ENCODE data around the gene ATG3.
A peak's percentile ranks its signal among the peaks of the same experiment; 100 is the strongest.
"Not testable (repeated sequence)": the region's sequence is repeated elsewhere in the genome, so short reads cannot be mapped to it uniquely, and the experiment has no call there.

ATG3 gene

GRCh38 chr3:112539825-112540650 is 21.7 kb downstream of the ATG3 start:
- DNase-seq = no peak
- Mint-ChIP-seq H3K9me3 (no peaks in the 10 kb centered on the region), H3K4me3 (no peak overlapping the region), H3K27ac (peak overlapping the region; percentile 80), H3K4me1 (ENCODE audit: low read depth) (peaks cover 37% of the 10 kb centered on the region), H3K27me3 (no peaks in the 10 kb centered on the region), H3K36me3 (ENCODE audit: low read depth) (peaks cover 92% of the 10 kb centered on the region)

GRCh38 chr3:112531358-112531781 is 30.4 kb downstream of the ATG3 start:
- H3K27ac Mint-ChIP-seq = no peak overlapping the region
- H3K4me3 Mint-ChIP-seq = no peak overlapping the region
- no peak for DNase-seq
- H3K27me3 Mint-ChIP-seq = no peaks in the 10 kb centered on the region
- H3K9me3 Mint-ChIP-seq = no peaks in the 10 kb centered on the region
- peaks cover 9% of the 10 kb centered on the region for H3K4me1 Mint-ChIP-seq (ENCODE audit: low read depth)
- peaks cover 79% of the 10 kb centered on the region for H3K36me3 Mint-ChIP-seq (ENCODE audit: low read depth)

- Mint-ChIP-seq H3K9me3 (no peaks in the 10 kb centered on the region), H3K27ac (no peak overlapping the region), H3K4me1 (ENCODE audit: low read depth) (peaks cover 4% of the 10 kb centered on the region), H3K27me3 (no peaks in the 10 kb centered on the region), H3K4me3 (no peak overlapping the region), H3K36me3 (ENCODE audit: low read depth) (peaks cover 71% of the 10 kb centered on the region)
- no peak for DNase-seq
Observed at GRCh38 chr3:112530573-112530972, 31.2 kb downstream of the ATG3 start.

GRCh38 chr3:112524127-112524526 is 37.6 kb downstream of the ATG3 start:
- not testable (repeated sequence) for H3K27ac Mint-ChIP-seq, H3K4me3 Mint-ChIP-seq, DNase-seq, H3K27me3 Mint-ChIP-seq, H3K9me3 Mint-ChIP-seq
- peaks cover 24% of the 10 kb centered on the region for H3K36me3 Mint-ChIP-seq (ENCODE audit: low read depth)
- peaks cover 10% of the 10 kb centered on the region for H3K4me1 Mint-ChIP-seq (ENCODE audit: low read depth)

GRCh38 chr3:112519424-112520001 is 42.2 kb downstream of the ATG3 start:
- H3K9me3 Mint-ChIP-seq = peaks cover 2% of the 10 kb centered on the region
- DNase-seq = no peak
- peaks cover 7% of the 10 kb centered on the region for H3K36me3 Mint-ChIP-seq (ENCODE audit: low read depth)
- H3K4me3 Mint-ChIP-seq = no peak overlapping the region
- peak overlapping the region; percentile 85 for H3K27ac Mint-ChIP-seq
- H3K4me1 Mint-ChIP-seq (ENCODE audit: low read depth) = peaks cover 32% of the 10 kb centered on the region
- H3K27me3 Mint-ChIP-seq = no peaks in the 10 kb centered on the region

GRCh38 chr3:112518970-112519369 is 42.8 kb downstream of the ATG3 start:
- not testable (repeated sequence) for H3K36me3 Mint-ChIP-seq (ENCODE audit: low read depth); H3K4me3 Mint-ChIP-seq; DNase-seq; H3K27me3 Mint-ChIP-seq; H3K9me3 Mint-ChIP-seq
- Mint-ChIP-seq H3K27ac (peak overlapping the region; percentile 85), H3K4me1 (ENCODE audit: low read depth) (peaks cover 36% of the 10 kb centered on the region)

- peak overlapping the region; percentile 51 for H3K27ac Mint-ChIP-seq
Observed at GRCh38 chr3:112514527-112515128, 47.1 kb downstream of the ATG3 start.

GRCh38 chr3:112512320-112512719 is 49.4 kb downstream of the ATG3 start:
- H3K4me1 Mint-ChIP-seq (ENCODE audit: low read depth) = peaks cover 25% of the 10 kb centered on the region
- no peak overlapping the region for H3K4me3 Mint-ChIP-seq
- peaks cover 6% of the 10 kb centered on the region for H3K9me3 Mint-ChIP-seq
- peaks cover 5% of the 10 kb centered on the region for H3K36me3 Mint-ChIP-seq (ENCODE audit: low read depth)
- H3K27ac Mint-ChIP-seq = no peak overlapping the region
- DNase-seq = no peak
- H3K27me3 Mint-ChIP-seq = no peaks in the 10 kb centered on the region

More at GRCh38 chr3:112514527-112515128, 47.1 kb downstream of the ATG3 start:
- no peak overlapping the region for H3K4me3 Mint-ChIP-seq
- DNase-seq = no peak
- no peaks in the 10 kb centered on the region for H3K27me3 Mint-ChIP-seq
- H3K4me1 Mint-ChIP-seq (ENCODE audit: low read depth) = peaks cover 35% of the 10 kb centered on the region
- H3K9me3 Mint-ChIP-seq = peaks cover 8% of the 10 kb centered on the region
- H3K36me3 Mint-ChIP-seq (ENCODE audit: low read depth) = peaks cover 5% of the 10 kb centered on the region

GRCh38 chr3:112508860-112509259 is 52.9 kb downstream of the ATG3 start:
- peaks cover 5% of the 10 kb centered on the region for H3K36me3 Mint-ChIP-seq (ENCODE audit: low read depth)
- peaks cover 28% of the 10 kb centered on the region for H3K4me1 Mint-ChIP-seq (ENCODE audit: low read depth)
- no peak overlapping the region for H3K27ac Mint-ChIP-seq
- H3K4me3 Mint-ChIP-seq = no peak overlapping the region
- peaks cover 6% of the 10 kb centered on the region for H3K9me3 Mint-ChIP-seq
- no peak for DNase-seq
- H3K27me3 Mint-ChIP-seq = no peaks in the 10 kb centered on the region

- DNase-seq = no peak
- Mint-ChIP-seq H3K4me1 (ENCODE audit: low read depth) (peaks cover 34% of the 10 kb centered on the region), H3K36me3 (ENCODE audit: low read depth) (peaks cover 5% of the 10 kb centered on the region), H3K9me3 (peaks cover 6% of the 10 kb centered on the region), H3K27me3 (no peaks in the 10 kb centered on the region), H3K27ac (no peak overlapping the region), H3K4me3 (no peak overlapping the region)
Observed at GRCh38 chr3:112508261-112508660, 53.5 kb downstream of the ATG3 start.

- no peaks in the 10 kb centered on the region for H3K9me3 Mint-ChIP-seq
- DNase-seq = no peak
- no peaks in the 10 kb centered on the region for H3K36me3 Mint-ChIP-seq (ENCODE audit: low read depth)
- no peaks in the 10 kb centered on the region for H3K27me3 Mint-ChIP-seq
- H3K4me1 Mint-ChIP-seq (ENCODE audit: low read depth) = peaks cover 46% of the 10 kb centered on the region
- no peak overlapping the region for H3K27ac Mint-ChIP-seq
- H3K4me3 Mint-ChIP-seq = no peak overlapping the region
Observed at GRCh38 chr3:112505907-112506306, 55.9 kb downstream of the ATG3 start.

- Mint-ChIP-seq H3K9me3 (no peaks in the 10 kb centered on the region), H3K36me3 (ENCODE audit: low read depth) (peaks cover 4% of the 10 kb centered on the region), H3K4me3 (no peak overlapping the region), H3K27ac (no peak overlapping the region), H3K27me3 (no peaks in the 10 kb centered on the region), H3K4me1 (ENCODE audit: low read depth) (peaks cover 60% of the 10 kb centered on the region)
- DNase-seq = no peak
Observed at GRCh38 chr3:112504123-112504522, 57.6 kb downstream of the ATG3 start.

GRCh38 chr3:112503304-112503972 is 58.3 kb downstream of the ATG3 start:
- no peaks in the 10 kb centered on the region for H3K9me3 Mint-ChIP-seq
- H3K27ac Mint-ChIP-seq = no peak overlapping the region
- DNase-seq = no peak
- peaks cover 58% of the 10 kb centered on the region for H3K4me1 Mint-ChIP-seq (ENCODE audit: low read depth)
- peaks cover 11% of the 10 kb centered on the region for H3K36me3 Mint-ChIP-seq (ENCODE audit: low read depth)
- H3K27me3 Mint-ChIP-seq = no peaks in the 10 kb centered on the region
- H3K4me3 Mint-ChIP-seq = no peak overlapping the region

- no peak for DNase-seq
- peak overlapping the region; percentile 1 for H3K27ac Mint-ChIP-seq
- H3K9me3 Mint-ChIP-seq = no peaks in the 10 kb centered on the region
- H3K36me3 Mint-ChIP-seq (ENCODE audit: low read depth) = peaks cover 29% of the 10 kb centered on the region
- H3K4me3 Mint-ChIP-seq = no peak overlapping the region
- H3K27me3 Mint-ChIP-seq = no peaks in the 10 kb centered on the region
- peaks cover 62% of the 10 kb centered on the region for H3K4me1 Mint-ChIP-seq (ENCODE audit: low read depth)
Observed at GRCh38 chr3:112500621-112501020, 61.1 kb downstream of the ATG3 start.
